Measurements from ENCODE around the gene DSC3.
"Not testable (repeated sequence)": the region's sequence is repeated elsewhere in the genome, so short reads cannot be mapped to it uniquely, and the experiment has no call there.

DSC3 gene

GRCh38 chr18:30978091-30978490, 64.5 kb downstream of the DSC3 start:
- not testable (repeated sequence) for DNase-seq (ENCODE audit: insufficient read length, low spot score); FAIRE-seq

- FAIRE-seq (peak; percentile 74), DNase-seq (ENCODE audit: insufficient read length, low spot score) (no peak)
Measured at GRCh38 chr18:30971338-30971956, 71.1 kb downstream of the DSC3 start.

- no peak for FAIRE-seq
- no peak for DNase-seq (ENCODE audit: insufficient read length, low spot score)
Measured at GRCh38 chr18:30970196-30970816, 72.2 kb downstream of the DSC3 start.

DNA sequence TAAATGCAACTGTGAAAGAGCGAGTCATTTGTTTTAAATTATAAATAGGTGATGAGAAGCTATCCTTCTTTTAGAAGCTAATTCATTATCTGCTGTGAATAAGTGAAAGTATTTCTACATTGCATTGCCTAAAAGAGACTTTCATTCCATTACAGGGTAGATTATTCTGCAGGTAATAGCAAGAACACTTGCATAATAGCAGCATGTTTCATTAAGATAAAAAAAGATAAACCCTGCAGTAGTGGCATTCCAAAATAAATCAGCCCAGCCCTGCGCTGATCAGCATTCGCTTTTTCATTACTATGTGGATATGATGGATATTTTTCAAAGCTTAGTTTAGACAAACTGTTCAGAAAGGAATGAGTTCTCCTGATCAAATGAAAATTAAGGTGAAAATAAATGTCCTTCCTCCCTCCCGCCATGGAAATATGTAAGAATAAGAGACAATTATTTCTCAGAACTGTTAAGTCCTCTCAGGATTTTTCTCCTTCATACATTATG, 72.8 kb downstream of the DSC3 start:
- no peak for FAIRE-seq
- no peak for DNase-seq (ENCODE audit: insufficient read length, low spot score)

DNA sequence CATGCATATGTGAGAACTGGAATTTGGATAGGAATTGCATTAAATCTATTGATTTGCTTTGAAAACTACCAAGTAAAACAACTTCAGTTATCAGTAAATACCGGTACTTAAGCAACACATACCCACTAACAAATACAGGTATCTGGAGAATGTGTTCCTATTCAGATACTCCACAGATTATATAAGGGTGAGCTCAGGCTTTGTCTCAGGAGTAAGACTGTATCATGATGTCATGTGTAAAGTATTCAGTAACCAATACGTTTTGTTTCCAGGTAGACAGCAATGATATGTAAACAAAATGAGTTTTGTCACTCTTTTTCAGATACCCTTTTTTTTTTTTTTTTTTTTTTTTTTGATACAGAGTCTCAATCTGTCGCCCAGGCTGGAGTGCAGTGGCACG, 74.8 kb downstream of the DSC3 start:
- DNase-seq (ENCODE audit: insufficient read length, low spot score): no peak
- FAIRE-seq: no peak

GRCh38 chr18:30965237-30965636, 77.3 kb downstream of the DSC3 start:
- DNase-seq (ENCODE audit: insufficient read length, low spot score): no peak
- no peak for FAIRE-seq

GRCh38 chr18:30960661-30961060, 81.9 kb downstream of the DSC3 start:
- FAIRE-seq: no peak
- no peak for DNase-seq (ENCODE audit: insufficient read length, low spot score)

- no peak for FAIRE-seq
- no peak for DNase-seq (ENCODE audit: insufficient read length, low spot score)
Measured at GRCh38 chr18:30957066-30957465, 85.5 kb downstream of the DSC3 start.

DNA sequence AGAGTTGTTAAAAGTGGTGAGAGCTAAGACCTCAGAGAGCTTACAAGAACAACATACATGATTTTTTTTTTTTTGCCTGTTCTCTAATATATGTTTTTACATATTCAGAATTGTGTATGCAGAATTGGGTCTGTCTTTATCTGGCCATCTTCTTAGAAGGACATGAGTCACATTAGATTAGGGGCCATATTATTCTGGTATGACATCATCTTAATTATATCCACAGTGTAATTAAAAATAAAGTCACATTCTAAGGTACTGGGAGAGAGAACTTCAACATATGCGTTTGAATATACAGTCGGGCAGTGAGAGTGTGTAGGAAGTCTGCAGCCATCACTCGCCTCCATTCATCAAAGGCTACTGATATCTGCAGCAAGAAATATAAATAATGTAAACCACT, 88.3 kb downstream of the DSC3 start:
- DNase-seq (ENCODE audit: insufficient read length, low spot score) (no peak), FAIRE-seq (no peak)

GRCh38 chr18:30945761-30946160, 96.8 kb downstream of the DSC3 start:
- DNase-seq (ENCODE audit: insufficient read length, low spot score) (no peak), FAIRE-seq (no peak)

- FAIRE-seq: no peak
- no peak for DNase-seq (ENCODE audit: insufficient read length, low spot score)
Measured at GRCh38 chr18:30944773-30945417, 97.6 kb downstream of the DSC3 start.

DNA sequence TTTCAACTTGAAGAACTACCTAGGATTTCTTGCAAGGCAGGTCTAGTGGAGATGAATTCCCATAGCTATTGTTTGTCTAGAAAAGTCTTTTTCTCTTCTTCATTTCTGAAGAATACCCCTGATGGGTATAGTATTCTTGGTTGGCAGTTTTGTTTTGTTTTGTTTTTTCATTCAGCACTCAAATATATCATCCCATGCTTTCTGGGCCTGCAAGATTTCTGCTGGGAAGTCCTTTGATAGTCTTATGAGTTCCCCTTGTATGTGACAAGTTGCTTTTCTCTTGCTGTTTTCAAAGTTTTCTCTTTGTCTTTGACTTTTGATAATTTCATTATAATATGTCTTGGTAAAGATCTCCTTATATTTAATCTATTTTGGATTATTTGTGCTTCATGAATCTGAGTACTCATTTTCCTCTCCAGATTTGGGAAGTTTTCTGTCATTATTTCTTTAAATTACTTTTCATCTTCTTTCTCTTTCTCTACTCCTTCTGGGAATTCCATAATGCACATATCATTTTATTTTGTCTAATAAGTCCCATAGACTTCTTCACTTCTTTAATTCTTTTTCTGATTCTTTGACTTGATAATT, 101.5 kb downstream of the DSC3 start:
- no peak for DNase-seq (ENCODE audit: insufficient read length, low spot score)

More for the DNA sequence above, 101.5 kb downstream of the DSC3 start:
- no peak for FAIRE-seq

Measured in GM19239 (cell line).